Kidney capillary endothelial cell (primary cell): Measurements from ENCODE around the gene LAT.
"Not testable (repeated sequence)": the region's sequence is repeated elsewhere in the genome, so short reads cannot be mapped to it uniquely, and the experiment has no call there.

ENCODE experiments used
- DNase-seq: peaks from one replicate; pipeline ENCODE4 v3.0.0-alpha.2; 2018; ENCODE audit warnings: low spot score

LAT gene

GRCh38 chr16:28984619-28985135 is at the start of gene LAT:
LAT (plus strand) TSS chr16:28985052; CDS start chr16:28985418, 366 bp downstream.
- DNase-seq = peak; percentile 36

GRCh38 chr16:28935346-28935745 is 49.5 kb upstream of the LAT start:
- no peak for DNase-seq

DNA sequence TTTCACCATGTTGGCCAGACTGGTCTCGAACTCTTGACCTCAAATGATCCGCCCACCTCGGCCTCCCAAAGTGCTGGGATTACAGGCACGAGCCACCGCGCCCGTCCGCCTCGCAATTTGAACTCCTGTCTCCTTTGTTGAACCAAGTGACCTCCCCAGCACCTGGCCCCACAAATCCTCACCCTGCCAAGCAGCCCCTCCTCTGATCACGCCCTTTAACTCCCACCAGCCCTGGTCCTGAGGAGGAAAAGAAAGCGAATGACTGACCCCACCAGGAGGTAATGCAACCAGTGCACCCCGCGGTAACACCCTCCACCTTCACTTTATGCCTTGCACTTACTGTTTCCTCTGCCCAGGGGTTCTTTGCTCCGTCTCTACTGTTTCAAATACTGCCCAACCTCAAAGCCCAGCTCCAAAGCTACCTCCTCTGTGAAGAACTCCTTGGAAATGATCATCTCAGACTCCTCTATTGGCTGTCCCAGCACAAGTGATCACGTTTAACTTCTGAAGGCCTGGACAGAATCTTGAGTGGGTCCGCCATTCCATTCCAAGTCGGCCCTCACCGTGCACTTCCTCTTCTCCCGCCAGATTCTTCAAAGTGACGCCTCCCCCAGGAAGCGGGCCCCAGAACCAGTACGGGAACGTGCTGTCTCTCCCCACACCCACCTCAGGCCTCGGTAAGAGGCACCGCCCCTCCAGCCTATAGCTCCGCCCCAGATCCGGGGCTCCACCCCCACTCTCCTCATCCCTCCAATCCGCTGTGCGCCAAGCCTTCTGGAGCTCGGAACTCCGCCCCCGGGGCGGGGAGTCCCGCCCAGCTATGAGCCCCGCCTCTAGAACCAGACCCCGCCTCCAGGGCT is 48.7 kb upstream of the LAT start:
- DNase-seq = peak; percentile 78

GRCh38 chr16:28936784-28937155 is 48.1 kb upstream of the LAT start:
- DNase-seq = no peak

DNA sequence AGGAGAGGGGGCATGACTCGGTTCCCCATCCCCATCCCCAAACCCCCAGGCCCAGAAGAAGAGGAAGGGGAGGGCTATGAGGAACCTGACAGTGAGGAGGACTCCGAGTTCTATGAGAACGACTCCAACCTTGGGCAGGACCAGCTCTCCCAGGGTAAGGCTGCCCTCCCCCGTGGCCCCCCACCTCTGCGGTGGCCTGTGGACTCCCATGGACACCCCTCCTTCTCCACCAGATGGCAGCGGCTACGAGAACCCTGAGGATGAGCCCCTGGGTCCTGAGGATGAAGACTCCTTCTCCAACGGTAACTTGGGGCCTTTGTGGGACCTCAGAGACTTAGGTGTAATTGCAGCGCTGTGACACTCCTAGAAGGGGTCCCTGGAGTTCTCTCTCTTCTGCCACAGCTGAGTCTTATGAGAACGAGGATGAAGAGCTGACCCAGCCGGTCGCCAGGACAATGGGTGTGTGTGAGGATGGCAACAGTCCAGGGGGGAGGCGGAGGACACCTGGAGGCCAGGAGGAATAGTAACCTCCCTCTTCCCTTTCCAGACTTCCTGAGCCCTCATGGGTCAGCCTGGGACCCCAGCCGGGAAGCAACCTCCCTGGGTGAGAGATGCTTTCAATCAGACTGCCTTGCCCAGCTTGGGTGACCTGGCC is 47.5 kb upstream of the LAT start:
- no peak for DNase-seq

DNA sequence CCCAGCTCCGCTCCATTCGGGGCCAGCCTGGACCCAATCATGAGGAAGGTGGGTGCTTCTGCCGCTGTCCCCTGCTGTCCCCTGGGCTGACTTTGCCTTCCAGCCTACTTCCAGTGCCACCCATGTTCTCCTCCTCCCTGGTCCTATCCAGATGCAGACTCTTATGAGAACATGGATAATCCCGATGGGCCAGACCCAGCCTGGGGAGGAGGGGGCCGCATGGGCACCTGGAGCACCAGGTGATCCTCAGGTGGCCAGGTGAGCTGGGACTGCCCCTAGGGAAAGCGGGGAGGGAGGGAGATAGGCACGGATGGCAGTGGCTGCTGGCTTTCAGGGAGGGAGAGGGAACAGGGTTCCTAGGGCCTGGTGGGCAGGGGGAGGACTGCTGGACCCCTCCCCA is 46.1 kb upstream of the LAT start:
- DNase-seq = no peak

GRCh38 chr16:28939825-28940224 is 45.0 kb upstream of the LAT start:
- not testable (repeated sequence) for DNase-seq

- no peak for DNase-seq
Measured at GRCh38 chr16:28943281-28943680, 41.6 kb upstream of the LAT start.

DNA sequence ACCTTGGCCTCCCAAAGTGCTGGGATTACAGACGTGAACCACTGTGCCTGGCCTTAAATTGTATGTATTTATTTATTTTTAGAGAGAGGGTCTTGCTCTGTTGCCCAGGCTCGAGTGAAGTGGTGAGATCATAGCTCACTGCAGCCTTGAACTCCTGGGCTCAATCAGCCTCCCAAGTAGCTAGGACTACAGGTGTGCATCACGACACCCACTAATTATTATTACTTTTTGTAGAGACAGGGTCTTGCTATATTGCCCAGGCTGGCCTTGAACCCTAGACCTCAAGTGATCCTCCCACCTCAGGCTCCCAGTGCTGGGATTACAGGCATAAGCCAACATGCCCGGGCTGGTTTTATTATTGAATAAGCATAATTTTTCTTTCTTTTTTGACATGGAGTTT is 38.2 kb upstream of the LAT start:
- no peak for DNase-seq

DNA sequence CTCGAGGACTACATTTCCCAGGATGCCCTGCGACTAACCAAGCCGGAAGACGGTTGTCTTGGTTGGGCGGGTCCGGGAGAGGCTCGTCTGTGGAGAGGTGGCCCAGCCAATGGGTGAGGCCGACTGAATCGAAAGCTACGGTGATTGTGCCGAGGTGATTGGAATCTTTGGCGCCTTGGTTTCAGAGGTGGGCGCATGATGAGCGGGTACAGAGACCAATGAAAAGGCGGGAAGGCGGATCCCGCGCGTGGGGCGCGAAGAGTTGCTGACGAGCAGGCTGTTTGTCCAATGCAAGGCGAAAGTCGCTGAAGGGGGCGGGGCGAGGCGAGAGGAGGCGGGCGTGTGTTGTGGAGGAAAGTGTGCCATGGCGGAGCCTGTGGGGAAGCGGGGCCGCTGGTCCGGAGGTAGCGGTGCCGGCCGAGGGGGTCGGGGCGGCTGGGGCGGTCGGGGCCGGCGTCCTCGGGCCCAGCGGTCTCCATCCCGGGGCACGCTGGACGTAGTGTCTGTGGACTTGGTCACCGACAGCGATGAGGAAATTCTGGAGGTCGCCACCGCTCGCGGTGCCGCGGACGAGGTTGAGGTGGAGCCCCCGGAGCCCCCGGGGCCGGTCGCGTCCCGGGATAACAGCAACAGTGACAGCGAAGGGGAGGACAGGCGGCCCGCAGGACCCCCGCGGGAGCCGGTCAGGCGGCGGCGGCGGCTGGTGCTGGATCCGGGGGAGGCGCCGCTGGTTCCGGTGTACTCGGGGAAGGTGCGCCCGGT is 34.0 kb upstream of the LAT start, which contains the start of gene NFATC2IP:
Gene NFATC2IP, plus strand, starts transcription at position 290 of the 762 bp plus-strand sequence. Its CDS starts 75 bp downstream, at position 365.
- peak; percentile 99 for DNase-seq

DNA sequence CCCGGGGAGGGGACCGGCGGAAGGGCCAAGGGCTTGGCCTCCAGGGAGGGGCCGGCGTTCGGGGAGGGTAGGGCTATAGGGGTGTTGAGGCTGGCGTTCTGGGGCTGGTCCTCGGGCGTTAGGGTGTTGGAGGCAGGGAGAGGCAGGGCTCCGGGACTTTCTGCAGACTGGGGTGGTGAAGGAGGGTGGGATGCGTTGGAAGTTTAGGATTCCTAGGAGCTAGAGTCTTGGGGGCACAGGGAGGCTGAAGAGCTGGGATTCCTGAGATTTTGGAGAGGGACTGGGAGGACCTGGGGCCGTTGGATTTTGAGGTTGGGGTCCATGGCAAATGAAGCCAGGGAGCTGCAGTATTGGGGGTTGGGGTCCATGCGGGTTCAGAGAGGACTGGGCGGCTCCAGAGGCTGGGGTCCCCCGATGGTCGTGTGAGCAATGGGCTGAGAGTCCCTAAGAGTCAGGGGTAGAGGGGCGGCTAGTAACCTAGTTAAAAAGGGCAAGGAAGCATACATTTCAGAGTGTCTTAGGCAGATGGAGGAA is 33.4 kb upstream of the LAT start:
- DNase-seq = no peak

DNA sequence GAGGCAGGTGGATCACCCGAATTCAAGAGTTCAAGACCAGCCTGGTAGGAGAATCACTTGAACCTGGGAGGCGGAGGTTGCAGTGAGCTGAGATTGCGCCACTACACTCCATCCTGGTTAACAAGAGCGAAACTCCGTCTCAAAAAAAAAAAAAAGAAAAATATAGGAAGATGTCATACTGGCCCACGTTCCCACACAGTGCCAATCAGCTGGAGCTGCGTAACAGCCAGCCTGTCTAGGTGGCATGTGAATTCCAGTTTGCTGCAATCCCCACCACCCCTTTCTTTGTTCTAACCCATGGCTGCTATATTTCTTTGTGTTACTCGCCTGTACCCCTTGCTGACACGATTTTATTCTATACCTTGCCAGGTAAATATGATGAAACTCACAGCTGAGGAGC is 26.6 kb upstream of the LAT start:
- no peak for DNase-seq

DNA sequence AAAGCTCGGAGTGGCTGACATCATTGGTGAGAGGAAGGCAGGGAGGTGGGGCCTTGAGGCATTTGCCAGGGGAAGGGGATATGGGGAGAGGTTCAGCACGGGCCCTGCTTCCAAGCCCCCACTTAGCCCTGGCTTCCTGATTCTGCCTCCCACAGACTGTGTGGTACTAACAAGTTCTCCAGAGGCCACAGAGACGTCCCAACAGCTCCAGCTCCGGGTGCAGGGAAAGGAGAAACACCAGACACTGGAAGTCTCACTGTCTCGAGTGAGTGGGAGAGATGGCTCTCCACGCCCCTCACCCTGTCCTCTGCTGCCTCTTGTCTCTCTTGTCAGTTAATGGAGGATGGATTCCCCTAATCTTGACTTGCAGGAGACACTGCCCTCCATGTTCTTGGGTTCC is 26.0 kb upstream of the LAT start:
- no peak for DNase-seq

DNA sequence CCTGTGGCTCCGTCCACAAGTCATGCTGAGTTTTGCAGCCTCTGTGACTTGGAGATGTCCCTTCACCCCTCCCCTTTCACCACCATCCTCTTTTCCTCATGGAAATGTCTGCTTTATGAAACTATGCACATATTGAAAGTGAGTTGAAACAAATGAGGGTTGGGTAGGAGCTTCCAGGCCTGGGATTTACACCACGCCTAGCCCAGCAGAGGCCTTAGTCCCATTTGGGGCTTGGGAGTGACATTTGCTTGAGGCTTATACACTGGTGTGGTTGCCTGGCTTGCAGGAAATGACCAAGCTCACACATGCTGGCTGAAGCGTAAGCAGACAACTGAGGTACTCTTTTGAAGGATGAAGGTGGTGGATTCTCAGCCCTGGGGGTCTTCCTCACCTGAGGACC is 20.8 kb upstream of the LAT start:
- no peak for DNase-seq

- no peak for DNase-seq
Measured at GRCh38 chr16:28964496-28964895, 20.4 kb upstream of the LAT start.

GRCh38 chr16:28967156-28967555 is 17.7 kb upstream of the LAT start:
- no peak for DNase-seq

DNA sequence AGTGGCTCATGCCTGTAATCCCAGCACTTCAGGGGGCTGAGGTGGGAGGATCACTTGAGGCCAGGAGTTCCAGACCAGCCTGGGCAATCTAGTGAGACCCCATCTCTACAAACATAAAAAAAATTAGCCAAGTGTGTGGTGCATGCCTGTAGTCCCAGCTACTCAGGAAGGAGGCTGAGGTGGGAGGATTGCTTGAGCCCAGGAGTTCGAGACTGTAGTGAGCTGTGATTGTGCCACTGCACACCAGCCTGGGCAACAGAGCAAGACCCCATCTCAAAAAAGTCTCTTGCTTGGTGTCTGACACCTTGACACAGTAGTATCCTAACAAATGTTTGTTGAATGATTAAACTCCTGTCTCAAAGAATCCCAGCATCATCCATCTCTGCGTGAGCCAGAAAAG is 15.2 kb upstream of the LAT start:
- DNase-seq = not testable (repeated sequence)

- peak; percentile 63 for DNase-seq
Measured at GRCh38 chr16:28974007-28974436, 10.8 kb upstream of the LAT start.

GRCh38 chr16:28974437-28975157 is 10.3 kb upstream of the LAT start, which contains the start of gene SPNS1:
SPNS1 (plus strand) TSS chr16:28974778; CDS start chr16:28975152, 374 bp downstream.
- DNase-seq = peak; percentile 94

DNA sequence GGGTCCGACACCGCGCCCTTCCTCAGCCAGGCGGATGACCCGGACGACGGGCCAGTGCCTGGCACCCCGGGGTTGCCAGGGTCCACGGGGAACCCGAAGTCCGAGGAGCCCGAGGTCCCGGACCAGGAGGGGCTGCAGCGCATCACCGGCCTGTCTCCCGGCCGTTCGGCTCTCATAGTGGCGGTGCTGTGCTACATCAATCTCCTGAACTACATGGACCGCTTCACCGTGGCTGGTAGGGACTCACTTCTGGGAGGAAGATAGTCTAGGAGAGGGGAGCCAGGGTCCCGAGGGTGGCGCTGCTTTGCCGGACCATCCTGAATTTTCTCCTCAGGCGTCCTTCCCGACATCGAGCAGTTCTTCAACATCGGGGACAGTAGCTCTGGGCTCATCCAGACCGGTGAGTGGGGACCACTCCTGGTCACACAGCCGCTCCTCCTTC is 9.7 kb upstream of the LAT start:
- DNase-seq = no peak
